A549 (cell line): ENCODE measurements around the gene ADGRD1.

Experiments used
- BCL3 ChIP-seq: fragments of >200 bp; sonication (Bioruptor Twin); formaldehyde crosslinking; IDR thresholded peaks from 3 replicates; pipeline ENCODE4 v1.6.1; 2016
- CBX2 ChIP-seq: fragments of 200-600 bp; sonication (generic); IDR thresholded peaks from 2 replicates; pipeline ENCODE4 v1.6.1; 2016; ENCODE audit warnings: low read depth, mild to moderate bottlenecking, borderline replicate concordance
- CTCF ChIP-seq: fragments of >200 bp; sonication (Bioruptor Twin); formaldehyde crosslinking; IDR thresholded peaks from 3 replicates; pipeline ENCODE4 v1.5.1; 2016
- JUNB ChIP-seq: fragments of >200 bp; sonication (Bioruptor Twin); formaldehyde crosslinking; IDR thresholded peaks from 2 replicates; pipeline ENCODE4 v1.6.1; 2016
- PHF8 ChIP-seq: fragments of 200-600 bp; sonication (generic); IDR thresholded peaks from 2 replicates; pipeline ENCODE4 v1.6.1; 2016; ENCODE audit warnings: low read depth, mild to moderate bottlenecking, antibody characterized with exemption, moderate library complexity, borderline replicate concordance
- POLR2A ChIP-seq: IDR thresholded peaks from 2 replicates; pipeline ENCODE4 v1.6.1; 2012; ENCODE audit warnings: mild to moderate bottlenecking, low read length
- SMC3 ChIP-seq: fragments of >200 bp; sonication (Bioruptor Twin); formaldehyde crosslinking; IDR thresholded peaks from 3 replicates; pipeline ENCODE4 v1.6.1; 2018; ENCODE audit warnings: inconsistent platforms
- ZC3H11A ChIP-seq: fragments of 450-650 bp; IDR thresholded peaks from 2 replicates; pipeline ENCODE4 v1.6.1; 2014; ENCODE audit warnings: antibody characterized with exemption, mild to moderate bottlenecking

- TF ChIP-seq CTCF (no peak), CBX2 (no peak), PHF8 (no peak), POLR2A (no peak), JUNB (no peak), ZC3H11A (no peak), SMC3 (no peak), BCL3 (no peak)
These were observed 111.6 kb downstream of the ADGRD1 start for GRCh38 chr12:131065279-131065678.
